ENCODE measurements around the gene SSU72. TPM values are rescaled to one million over a fixed set of nuclear protein-coding genes. Genes with fewer than 3 reads are reported as not detected.
"Not testable (repeated sequence)": the region's sequence is repeated elsewhere in the genome, so short reads cannot be mapped to it uniquely, and the experiment has no call there.

SSU72 gene
- total RNA-seq, 1 donor from 2014 or later = 118 TPM

DNA sequence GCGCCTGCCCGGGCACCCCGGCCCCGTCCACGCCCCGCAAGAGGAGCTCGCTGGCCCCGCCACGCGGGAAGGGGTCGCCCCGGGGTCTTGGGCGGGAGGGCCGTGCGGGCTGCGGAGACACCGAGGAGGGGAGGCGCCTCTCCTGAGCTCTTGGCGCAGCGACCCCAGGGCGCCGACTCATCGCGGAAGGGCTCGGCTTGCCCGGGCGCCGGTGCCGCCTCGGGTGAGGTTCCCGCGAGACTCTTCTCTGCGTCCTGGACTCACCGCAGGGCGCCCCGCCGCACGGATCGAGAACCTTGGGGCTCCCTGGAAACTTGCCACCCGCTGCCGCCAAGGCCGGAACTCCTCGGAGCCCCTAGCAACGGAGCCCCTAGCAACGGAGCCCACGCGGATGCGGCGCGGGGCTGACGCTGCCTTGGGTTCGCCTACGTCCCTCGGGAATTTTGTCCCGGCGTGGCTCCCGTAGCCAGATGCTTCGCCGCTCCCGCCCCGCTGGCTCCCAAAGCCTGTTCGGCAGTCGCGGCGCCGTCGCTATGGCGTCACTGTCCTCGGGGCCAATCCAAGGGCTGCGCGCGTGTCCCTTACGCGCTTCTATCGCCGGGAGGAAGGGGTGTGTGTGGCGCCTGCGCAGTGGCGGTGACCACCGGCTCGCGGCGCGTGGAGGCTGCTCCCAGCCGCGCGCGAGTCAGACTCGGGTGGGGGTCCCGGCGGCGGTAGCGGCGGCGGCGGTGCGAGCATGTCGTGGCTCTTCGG, 63.0 kb downstream of the SSU72 start, which contains the start of gene ATAD3A:
Gene ATAD3A, plus strand, starts transcription at position 630 of the 753 bp plus-strand sequence. Its CDS starts 107 bp downstream, at position 737.
- H3K4me3 Mint-ChIP-seq (ENCODE audit: low read depth) = peak within 1 kb of the TSS; percentile 85
- H3K27me3 Mint-ChIP-seq = no peaks in the 10 kb centered on the region
- no peaks in the 10 kb centered on the region for H3K36me3 Mint-ChIP-seq (ENCODE audit: insufficient read depth)
- H3K27ac Mint-ChIP-seq = peak within 1 kb of the TSS; percentile 91
- no peaks in the 10 kb centered on the region for H3K9me3 Mint-ChIP-seq (ENCODE audit: low read depth)
- H3K4me1 Mint-ChIP-seq (ENCODE audit: low read depth) = peaks cover 5% of the 10 kb centered on the region
- DNase-seq (ENCODE audit: low spot score, unreplicated experiment) = peak; percentile 95
- TF ChIP-seq CTCF (IDR thresholded peaks at IDR 0.05; ENCODE audit: unreplicated experiment) = no peak

DNA sequence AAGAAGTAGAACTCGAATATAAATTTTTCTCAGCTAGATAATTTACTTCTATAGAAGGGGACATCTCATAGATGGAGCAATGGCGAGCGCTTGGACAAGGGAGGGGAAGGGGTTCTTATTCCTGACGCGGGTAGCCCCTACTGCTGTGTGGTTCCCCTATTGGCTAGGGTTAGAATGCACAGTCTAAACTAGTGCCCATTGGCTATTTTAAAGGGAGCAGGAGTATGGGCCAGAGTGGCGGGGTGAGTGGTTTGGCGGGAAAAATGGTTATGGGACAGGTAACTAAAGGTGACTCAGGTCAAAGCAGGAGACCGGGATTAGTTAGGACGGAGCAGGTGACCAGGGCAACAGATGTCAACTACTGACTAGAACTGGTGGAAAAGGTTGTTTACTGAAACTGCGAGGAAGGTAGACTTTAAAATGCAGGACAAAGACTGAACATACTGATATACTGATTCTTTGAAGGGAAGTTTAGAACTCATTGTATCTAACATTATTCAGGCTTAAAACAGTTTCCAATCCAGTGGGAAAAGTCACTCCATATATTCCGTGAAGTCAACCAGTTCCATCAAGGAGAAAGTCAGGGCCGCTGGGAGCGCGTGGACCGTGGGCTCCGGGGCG, 63.6 kb downstream of the SSU72 start:
- H3K36me3 Mint-ChIP-seq (ENCODE audit: insufficient read depth) = no peaks in the 10 kb centered on the region

GRCh38 chr1:1509465-1509850, 65.2 kb downstream of the SSU72 start:
- H3K9me3 Mint-ChIP-seq (ENCODE audit: low read depth); H3K4me3 Mint-ChIP-seq (ENCODE audit: low read depth); DNase-seq (ENCODE audit: low spot score, unreplicated experiment); H3K27ac Mint-ChIP-seq; H3K27me3 Mint-ChIP-seq; H3K36me3 Mint-ChIP-seq (ENCODE audit: insufficient read depth): not testable (repeated sequence)
- peaks cover 12% of the 10 kb centered on the region for H3K4me1 Mint-ChIP-seq (ENCODE audit: low read depth)

More for the DNA sequence above, 63.6 kb downstream of the SSU72 start:
- Mint-ChIP-seq H3K9me3 (ENCODE audit: low read depth) (no peaks in the 10 kb centered on the region), H3K27me3 (no peaks in the 10 kb centered on the region), H3K27ac (peak overlapping the region; percentile 91), H3K4me3 (ENCODE audit: low read depth) (peak overlapping the region; percentile 85), H3K4me1 (ENCODE audit: low read depth) (peaks cover 5% of the 10 kb centered on the region)
- peak; percentile 19 for TF ChIP-seq CTCF (IDR thresholded peaks at IDR 0.05; ENCODE audit: unreplicated experiment)
- DNase-seq (ENCODE audit: low spot score, unreplicated experiment) = no peak

DNA sequence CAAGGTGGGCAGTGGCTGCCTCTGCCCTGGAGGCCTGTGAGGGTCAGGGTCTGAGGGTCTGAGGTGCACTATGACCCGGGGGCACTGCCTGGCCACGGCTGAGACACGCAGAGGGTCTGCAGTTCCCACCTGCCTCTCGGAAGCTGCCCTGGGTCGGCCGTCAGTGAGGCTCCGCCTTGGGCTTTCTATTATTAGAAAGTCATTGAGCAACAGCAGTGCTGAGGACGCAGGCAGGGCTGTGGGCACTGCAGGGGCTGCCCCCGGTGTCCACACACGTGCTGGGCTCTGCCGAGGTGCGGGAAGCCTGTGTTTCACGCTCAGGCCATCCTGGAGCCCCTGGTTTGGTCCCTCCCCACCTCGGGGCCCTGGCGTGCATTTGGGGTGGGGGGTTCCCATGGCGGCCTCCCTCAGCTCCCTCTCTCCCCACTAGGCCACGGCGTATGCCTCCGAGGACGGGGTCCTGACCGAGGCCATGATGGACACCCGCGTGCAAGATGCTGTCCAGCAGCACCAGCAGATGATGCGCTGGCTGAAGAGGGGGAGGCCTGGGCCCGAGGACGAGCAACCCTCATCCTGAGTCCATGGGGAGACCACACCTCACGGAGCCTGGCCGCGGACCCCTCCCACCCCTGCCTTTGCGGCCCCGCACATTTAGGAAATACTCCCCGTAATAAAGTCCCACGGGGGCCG, 65.7 kb downstream of the SSU72 start:
- not testable (repeated sequence) for DNase-seq (ENCODE audit: low spot score, unreplicated experiment); H3K36me3 Mint-ChIP-seq (ENCODE audit: insufficient read depth); H3K4me3 Mint-ChIP-seq (ENCODE audit: low read depth); H3K9me3 Mint-ChIP-seq (ENCODE audit: low read depth); H3K27ac Mint-ChIP-seq; H3K27me3 Mint-ChIP-seq
- H3K4me1 Mint-ChIP-seq (ENCODE audit: low read depth) = peaks cover 12% of the 10 kb centered on the region

- peaks cover 10% of the 10 kb centered on the region for H3K4me1 Mint-ChIP-seq (ENCODE audit: low read depth)
- DNase-seq (ENCODE audit: low spot score, unreplicated experiment) = no peak
- no peak overlapping the region for H3K4me3 Mint-ChIP-seq (ENCODE audit: low read depth)
- no peak overlapping the region for H3K27ac Mint-ChIP-seq
- no peaks in the 10 kb centered on the region for H3K36me3 Mint-ChIP-seq (ENCODE audit: insufficient read depth)
- no peaks in the 10 kb centered on the region for H3K9me3 Mint-ChIP-seq (ENCODE audit: low read depth)
- no peak for TF ChIP-seq CTCF (IDR thresholded peaks at IDR 0.05; ENCODE audit: unreplicated experiment)
- no peaks in the 10 kb centered on the region for H3K27me3 Mint-ChIP-seq
Observed at GRCh38 chr1:1507305-1507704, 67.4 kb downstream of the SSU72 start.

DNA sequence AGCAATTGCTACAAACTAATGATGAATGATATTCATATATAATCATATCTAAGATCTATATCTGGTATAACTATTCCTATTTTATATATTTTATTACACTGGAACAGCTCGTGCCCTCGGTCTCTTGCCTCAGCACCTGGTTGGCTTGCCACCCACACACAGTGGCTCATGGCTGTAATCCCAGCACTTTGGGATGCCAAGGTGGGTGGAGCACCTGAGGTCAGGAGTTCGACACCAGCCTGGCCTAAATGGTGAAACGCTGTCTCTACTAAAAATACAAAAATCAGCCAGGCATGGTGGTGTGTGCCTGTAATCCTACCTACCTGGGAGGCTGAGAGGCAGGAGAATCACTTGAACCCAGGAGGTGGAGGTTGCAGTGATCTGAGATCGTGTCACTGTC, 68.9 kb downstream of the SSU72 start:
- not testable (repeated sequence) for H3K9me3 Mint-ChIP-seq (ENCODE audit: low read depth); H3K4me1 Mint-ChIP-seq (ENCODE audit: low read depth); H3K4me3 Mint-ChIP-seq (ENCODE audit: low read depth); H3K27me3 Mint-ChIP-seq; H3K36me3 Mint-ChIP-seq (ENCODE audit: insufficient read depth); DNase-seq (ENCODE audit: low spot score, unreplicated experiment)
- H3K27ac Mint-ChIP-seq = peak overlapping the region; percentile 64

Data from progenitor cell of endocrine pancreas (in vitro differentiated cells).